Tibial artery (tissue), 4 donors: ENCODE measurements around the gene PPCS.

Experiments used
- DNase-seq, 2 donors: peaks; one replicate each; pipeline ENCODE4 v3.0.0-alpha.2; 2019
- H3K27ac ChIP-seq, 2 donors: fragments of 200-600 bp; sonication (generic) in 1 of 2; 1 replicate in 1 of 2; 2 replicates in 1 of 2; pipeline ENCODE4 v1.5.1; 2018 to 2019; ENCODE audit warnings: mild to moderate bottlenecking in 1 of 2
- H3K27me3 ChIP-seq, 2 donors: fragments of 200-600 bp; sonication (generic) in 1 of 2; one replicate each; pipeline versions ENCODE4 v1.5.1 to v1.6.0; 2016 to 2019
- H3K36me3 ChIP-seq, 3 donors: fragments of 200-600 bp; sonication (generic) in 2 of 3; one replicate each; pipeline ENCODE4 v1.5.1; 2016 to 2019; ENCODE audit warnings: mild to moderate bottlenecking in 2 of 3
- H3K4me1 ChIP-seq, 4 donors: fragments of 200-600 bp; sonication (generic) in 2 of 4; 1 replicate in 3 of 4; 2 replicates in 1 of 4; pipeline ENCODE4 v1.5.1; 2016 to 2019
- H3K4me3 ChIP-seq, 2 donors: fragments of 200-600 bp; sonication (generic) in 1 of 2; 1 replicate in 1 of 2; 2 replicates in 1 of 2; pipeline ENCODE4 v1.5.1; 2018 to 2019; ENCODE audit warnings: mild to moderate bottlenecking in 2 of 2
- H3K9me3 ChIP-seq, 3 donors: fragments of 200-600 bp; sonication (generic) in 1 of 3; one replicate each; pipeline ENCODE4 v1.5.1; 2016 to 2019
- CTCF ChIP-seq, 2 experiments: fragments of 200-600 bp in 1 of 2; fragments of 450-650 bp in 1 of 2; IDR thresholded peaks; one replicate each; pipeline ENCODE4 v1.5.1; 2017 to 2019; ENCODE audit warnings: antibody characterized with exemption in 2 of 2, mild to moderate bottlenecking in 1 of 2, moderate library complexity in 1 of 2
- intact Hi-C: fragments of 100-400 bp; cut with DNase I; formaldehyde crosslinking; loops from one replicate; pipeline ENCODE4 v1.15.0; 2023; ENCODE audit warnings: low total_unique reads

PPCS gene

DNA sequence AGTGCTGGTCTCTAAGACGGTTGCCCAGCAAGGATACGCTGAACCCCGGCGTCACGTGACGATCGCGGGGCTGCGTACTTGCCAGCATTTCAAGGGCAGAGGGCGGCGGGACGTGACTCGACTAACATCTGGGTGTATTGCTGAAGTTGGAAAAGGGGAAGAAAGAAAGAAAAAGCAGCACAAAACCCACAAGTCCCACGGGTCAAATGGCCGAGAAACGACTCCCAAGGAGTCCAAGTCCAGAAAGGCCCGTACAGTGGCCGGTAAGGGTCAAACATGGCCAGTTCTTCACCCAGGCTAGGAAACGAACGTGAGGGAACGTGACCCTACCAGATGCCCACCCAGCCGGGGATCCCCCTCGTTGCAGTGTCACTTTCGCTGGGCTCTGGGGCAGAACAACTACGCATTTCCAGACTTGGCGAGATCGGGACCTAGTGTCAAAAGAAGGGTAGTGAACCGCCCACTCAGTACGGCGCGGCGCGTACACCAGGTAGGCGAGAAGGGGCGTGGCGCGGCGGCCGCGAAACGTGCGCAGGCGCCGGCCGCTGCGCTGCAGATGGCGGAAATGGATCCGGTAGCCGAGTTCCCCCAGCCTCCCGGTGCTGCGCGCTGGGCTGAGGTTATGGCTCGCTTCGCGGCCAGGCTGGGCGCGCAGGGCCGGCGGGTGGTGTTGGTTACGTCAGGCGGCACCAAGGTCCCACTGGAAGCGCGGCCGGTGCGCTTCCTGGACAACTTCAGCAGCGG, at the start of gene PPCS, which contains the start of gene ZMYND12:
Gene PPCS, plus strand, starts transcription at position 534 of the 744 bp plus-strand sequence. Its CDS starts 23 bp downstream, at position 557.
Gene ZMYND12, minus strand, starts transcription at position 13 of the 744 bp plus-strand sequence. CDS start 25 bp downstream, outside the sequence.
- intact Hi-C loops = loop anchor here (5.0 kb wide), 2 partner anchors 226 to 789 kb away; partner anchors contain the start of gene YBX1
- Histone ChIP-seq H3K4me1 (peaks cover 0 to 23% (median 12%) of the 10 kb centered on the region in 4 donors), H3K36me3 (peaks cover 0 to 27% (median 12%) of the 10 kb centered on the region in 3 donors), H3K27me3 (no peaks in the 10 kb centered on the region), H3K27ac (peak within 1 kb of the TSS; percentile 88 to 91), H3K4me3 (peak within 1 kb of the TSS; percentile 79 to 80), H3K9me3 (no peaks in the 10 kb centered on the region)
- TF ChIP-seq CTCF (IDR thresholded peaks at IDR 0.05) = peak; percentile 13 to 39
- DNase-seq = peak; percentile 87 to 92

GRCh38 chr1:42414551-42415496, 41.5 kb upstream of the PPCS start:
- Histone ChIP-seq H3K27me3 (peaks cover 0 to 9% of the 10 kb centered on the region in 2 donors), H3K4me1 (no peaks in the 10 kb centered on the region), H3K36me3 (no peaks in the 10 kb centered on the region), H3K9me3 (no peaks in the 10 kb centered on the region), H3K4me3 (no peak overlapping the region), H3K27ac (no peak overlapping the region)
- no peak for DNase-seq
- TF ChIP-seq CTCF (IDR thresholded peaks at IDR 0.05) = no peak
- intact Hi-C loops = loop anchor here (5.0 kb wide), 1 partner anchor 77 kb away; no protein-coding TSS in a partner anchor

DNA sequence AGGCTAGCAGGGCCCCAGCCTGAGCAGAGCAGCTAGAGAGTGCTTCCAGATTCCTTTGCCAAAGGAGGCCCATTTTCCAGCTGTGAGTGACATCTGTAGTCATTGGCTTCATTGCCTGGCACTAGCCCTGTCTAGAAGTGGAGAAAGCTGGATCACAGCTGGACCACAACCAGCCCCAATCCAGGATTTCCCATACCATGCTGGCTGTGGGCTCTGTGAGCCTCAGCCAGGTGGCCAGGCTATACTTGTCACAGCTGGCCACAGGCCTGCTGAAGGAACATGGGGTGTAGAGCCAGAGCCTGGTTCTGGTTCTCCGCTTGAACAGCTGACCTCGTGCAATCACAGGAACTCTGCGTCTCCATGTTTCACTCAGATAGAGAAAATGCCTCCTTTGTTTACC, 39.2 kb upstream of the PPCS start:
- intact Hi-C loops = no loop called here
- DNase-seq = no peak
- Histone ChIP-seq H3K36me3 (no peaks in the 10 kb centered on the region), H3K4me3 (no peak overlapping the region), H3K27ac (no peak overlapping the region), H3K27me3 (peaks cover 0 to 23% of the 10 kb centered on the region in 2 donors), H3K4me1 (no peaks in the 10 kb centered on the region), H3K9me3 (no peaks in the 10 kb centered on the region)
- no peak for TF ChIP-seq CTCF (IDR thresholded peaks at IDR 0.05)

- Histone ChIP-seq H3K27me3 (peaks cover 0 to 26% of the 10 kb centered on the region in 2 donors), H3K4me3 (no peak overlapping the region), H3K4me1 (no peaks in the 10 kb centered on the region), H3K27ac (no peak overlapping the region), H3K9me3 (no peaks in the 10 kb centered on the region), H3K36me3 (no peaks in the 10 kb centered on the region)
- intact Hi-C loops = no loop called here
- DNase-seq = no peak
- no peak for TF ChIP-seq CTCF (IDR thresholded peaks at IDR 0.05)
Measured at GRCh38 chr1:42418516-42418915, 37.8 kb upstream of the PPCS start.

- Histone ChIP-seq H3K36me3 (no peaks in the 10 kb centered on the region), H3K4me3 (no peak overlapping the region), H3K9me3 (no peaks in the 10 kb centered on the region), H3K27me3 (peaks cover 0 to 20% of the 10 kb centered on the region in 2 donors), H3K27ac (no peak overlapping the region), H3K4me1 (no peaks in the 10 kb centered on the region)
- intact Hi-C loops = no loop called here
- no peak for DNase-seq
- TF ChIP-seq CTCF (IDR thresholded peaks at IDR 0.05) = no peak
Measured at GRCh38 chr1:42419126-42419821, 37.1 kb upstream of the PPCS start.
